Measurements from ENCODE around the gene PHLDA2.

The PHLDA2 gene

DNA sequence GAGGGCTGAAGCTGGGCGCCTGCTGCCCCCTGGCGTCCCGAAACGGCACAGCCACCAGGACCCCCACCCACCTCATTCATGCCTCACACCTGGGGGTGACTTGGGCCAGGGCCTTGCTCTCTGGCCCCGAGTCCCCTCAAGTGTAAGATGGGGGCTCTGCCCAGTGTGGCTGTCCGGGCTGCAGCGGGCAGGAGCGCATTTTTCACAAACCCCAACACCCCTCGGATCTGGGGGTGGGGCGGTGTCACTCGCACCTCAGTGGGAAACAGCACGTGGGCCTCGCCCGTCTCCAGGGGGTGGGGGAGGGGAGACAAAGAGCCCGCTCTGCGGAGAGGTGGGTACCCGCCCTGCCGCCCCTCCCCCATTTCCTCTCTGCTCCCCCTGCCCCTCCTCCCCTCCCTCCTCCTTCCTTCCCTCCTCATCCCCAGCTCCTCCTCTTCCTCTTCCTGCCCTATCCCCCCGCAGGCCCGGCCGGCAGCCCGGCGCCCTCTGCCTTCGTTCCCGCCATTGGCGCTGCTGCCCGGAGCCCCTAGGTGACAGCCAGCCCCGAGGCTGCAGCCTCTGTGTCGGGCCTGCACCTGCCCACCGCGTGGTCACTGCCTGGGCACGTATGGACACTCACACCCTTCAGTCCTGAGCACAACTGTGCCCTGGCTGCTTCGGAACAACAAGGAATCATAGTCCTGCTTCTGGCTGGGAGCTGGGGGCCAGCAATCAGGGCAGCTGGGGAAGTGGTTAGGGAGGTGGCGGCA, 36.8 kb downstream of the PHLDA2 start:
- DNase-seq, result peak; percentile 25 to 57

DNA sequence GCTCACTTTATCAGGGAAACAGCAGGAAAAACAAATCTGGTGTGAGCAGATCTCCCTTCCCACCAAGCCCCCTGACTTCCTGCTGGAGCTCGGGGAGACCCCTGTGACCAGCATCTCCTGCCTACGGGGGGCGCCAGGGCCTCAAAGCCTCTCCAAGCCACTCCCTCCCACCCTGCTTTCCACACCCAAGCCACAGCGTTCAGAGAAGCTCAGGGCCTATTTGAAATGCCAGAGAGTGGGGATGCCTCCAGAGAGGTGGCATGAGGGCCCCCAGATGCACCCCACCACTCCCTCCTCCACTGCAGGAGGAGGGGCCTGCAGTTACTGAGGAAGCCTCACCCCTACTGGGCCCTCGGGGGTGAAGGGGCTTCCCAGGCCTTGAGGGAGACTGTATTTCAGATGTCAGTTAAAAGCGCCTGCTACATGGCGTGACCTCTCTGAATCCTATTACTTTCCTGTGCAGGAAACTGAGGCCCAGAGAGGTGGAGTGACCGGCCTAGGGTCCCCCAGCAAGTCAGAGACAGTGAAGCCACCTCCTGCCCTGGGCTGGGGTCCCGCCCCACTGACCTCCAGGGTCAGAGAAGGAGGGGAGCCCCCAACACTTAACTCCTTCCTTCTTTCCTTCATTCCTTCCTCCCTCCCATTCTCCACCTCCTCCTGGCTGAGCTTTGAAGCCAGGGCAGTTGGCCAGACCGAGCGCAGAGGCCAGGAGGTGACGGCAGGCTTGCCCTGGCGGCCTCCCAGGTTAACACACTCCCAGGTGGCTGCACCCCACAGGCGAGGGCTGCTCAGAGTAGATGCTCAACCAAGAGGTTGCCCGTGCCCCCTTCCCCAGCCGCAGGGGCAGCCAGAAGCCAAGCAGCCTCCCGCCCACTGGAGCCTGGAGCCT, 37.6 kb downstream of the PHLDA2 start:
- no peak for DNase-seq

GRCh38 chr11:2890466-2891294, 38.5 kb downstream of the PHLDA2 start:
- no peak for DNase-seq

DNA sequence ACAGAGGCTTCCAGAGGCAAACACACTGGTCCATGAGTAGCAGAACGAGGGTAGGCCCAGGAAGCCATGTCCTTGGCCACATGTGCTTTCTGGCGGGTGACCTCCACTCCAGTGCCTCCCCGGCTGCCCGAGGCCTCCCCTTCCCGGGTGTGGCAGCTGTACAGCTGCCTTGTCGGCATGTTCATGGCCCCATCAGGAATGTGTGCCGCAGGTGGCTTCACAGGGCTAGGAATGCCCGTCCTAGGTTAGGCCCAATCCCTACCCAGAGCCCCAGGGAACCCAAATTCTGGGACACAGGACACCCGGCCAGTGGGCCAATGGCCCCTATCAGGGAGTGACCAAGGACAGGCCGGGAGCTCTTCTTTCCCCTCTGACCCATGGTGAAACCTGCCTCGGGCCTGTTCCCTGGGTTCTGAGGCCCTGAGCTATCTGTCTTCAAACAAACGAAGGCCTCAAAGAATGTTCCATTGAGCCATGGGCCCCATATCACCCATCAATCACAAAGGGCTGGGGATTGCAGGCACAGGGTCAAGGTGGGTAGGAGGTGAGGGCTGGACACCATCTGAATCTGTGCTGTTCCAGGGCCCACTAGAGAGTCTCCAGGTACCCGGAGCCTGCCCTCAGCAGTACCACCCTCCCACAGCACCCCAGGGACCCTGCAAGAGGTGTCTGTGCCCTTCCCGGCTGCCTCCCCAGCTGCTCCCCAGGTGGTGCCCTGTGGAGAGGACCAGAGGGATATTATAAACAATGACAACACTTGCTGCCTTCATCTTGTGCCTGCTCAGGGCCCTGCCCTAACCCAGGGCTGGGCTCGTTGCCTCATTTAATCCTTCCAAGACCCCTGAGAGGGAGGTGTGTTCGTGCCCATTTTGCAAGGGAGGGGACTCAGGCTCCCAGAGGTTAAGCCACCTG, 39.6 kb downstream of the PHLDA2 start:
- DNase-seq, result no peak

DNA sequence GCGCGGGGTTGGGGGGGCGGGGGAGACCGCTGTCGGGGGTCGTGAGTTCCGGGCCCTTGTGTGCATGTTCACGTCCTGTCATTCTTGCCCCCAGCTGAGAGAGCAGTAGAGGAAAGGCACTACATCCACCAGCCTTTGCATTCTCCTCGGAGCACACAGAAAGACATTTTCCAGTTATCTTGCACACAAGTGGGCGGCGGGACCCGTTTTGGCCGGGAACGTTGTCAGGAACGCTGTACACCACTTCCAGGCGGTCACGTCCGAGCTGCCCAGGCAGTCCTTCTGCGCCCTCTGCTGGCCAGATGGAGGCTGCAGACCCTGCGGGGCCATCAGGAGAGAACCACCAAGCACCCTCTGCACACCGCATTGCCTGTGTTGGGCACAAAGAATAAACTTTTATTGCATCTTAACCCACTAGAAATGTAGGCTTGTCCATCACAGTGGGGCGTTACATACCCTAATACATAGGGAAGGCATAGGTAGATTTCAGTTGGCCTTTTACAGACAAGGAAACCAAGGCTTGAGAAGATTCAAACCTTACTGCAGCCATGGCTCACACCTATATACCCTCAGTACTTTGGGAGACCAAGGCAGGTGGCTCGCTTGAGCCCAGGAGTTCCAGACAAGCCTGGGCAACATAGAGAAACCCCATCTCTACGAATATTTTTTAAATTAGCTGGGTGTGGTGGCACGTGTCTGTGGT, 40.8 kb downstream of the PHLDA2 start:
- DNase-seq, result peak; percentile 52 to 73

DNA sequence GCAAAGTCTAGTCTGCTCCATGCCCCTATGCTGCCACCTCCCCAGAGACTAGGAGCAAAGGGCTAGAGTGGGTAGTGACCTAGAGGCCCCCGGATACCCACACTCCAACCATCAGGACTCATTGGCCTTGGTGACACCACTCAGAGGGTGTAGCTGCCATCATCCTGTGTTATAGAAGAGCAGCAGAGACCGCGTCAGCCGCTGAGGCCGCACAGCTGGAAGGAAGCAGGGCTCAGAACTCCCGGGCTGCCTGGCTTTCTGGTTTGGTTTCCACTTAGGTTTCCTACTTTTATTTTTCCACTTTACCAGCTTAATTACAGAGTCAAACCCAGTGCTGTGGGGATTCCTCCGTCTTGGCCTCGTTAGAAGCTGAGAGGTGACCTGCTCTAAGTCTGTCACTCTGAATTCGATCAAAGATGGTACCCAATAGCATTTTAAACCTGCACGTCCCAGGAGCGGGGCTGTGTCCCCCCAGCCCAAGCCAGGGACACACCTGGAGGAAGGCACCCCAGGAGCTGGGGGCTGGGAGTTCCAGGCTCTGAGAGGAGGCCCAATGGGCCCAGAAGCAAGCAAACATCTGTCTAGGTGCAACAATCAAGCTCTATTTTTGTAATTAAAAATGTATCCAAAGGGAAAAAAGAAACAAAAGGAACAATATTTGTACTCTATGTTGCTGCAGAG, 41.6 kb downstream of the PHLDA2 start:
- no peak for DNase-seq

DNA sequence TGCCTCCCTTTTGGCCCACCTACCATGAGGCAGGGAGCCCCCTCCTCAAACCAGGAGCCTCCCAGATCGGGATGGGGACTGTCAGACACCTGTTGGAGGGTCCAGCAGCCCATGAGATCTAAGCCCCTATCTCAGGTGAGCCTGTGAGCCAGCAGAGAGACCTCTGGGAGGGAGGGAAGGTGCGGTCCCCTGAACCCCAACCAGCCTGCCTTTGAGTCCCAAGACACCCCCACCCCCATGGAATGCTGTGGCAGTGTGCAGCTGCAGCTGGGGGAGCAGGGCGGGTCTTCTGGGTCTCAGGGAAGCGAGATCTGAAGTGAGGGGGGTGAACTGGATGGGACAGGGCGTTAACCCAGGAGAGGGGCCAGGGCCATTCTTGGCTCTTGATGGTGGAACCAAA, 42.3 kb downstream of the PHLDA2 start:
- no peak for DNase-seq

GRCh38 chr11:2886191-2886894, 42.9 kb downstream of the PHLDA2 start:
- no peak for DNase-seq

GRCh38 chr11:2885678-2886081, 43.5 kb downstream of the PHLDA2 start, which contains the start of gene CDKN1C:
TSS of gene CDKN1C (minus strand) at chr11:2885775. CDS start at chr11:2885456, 319 bp downstream.
- DNase-seq, result peak; percentile 19 to 62

DNA sequence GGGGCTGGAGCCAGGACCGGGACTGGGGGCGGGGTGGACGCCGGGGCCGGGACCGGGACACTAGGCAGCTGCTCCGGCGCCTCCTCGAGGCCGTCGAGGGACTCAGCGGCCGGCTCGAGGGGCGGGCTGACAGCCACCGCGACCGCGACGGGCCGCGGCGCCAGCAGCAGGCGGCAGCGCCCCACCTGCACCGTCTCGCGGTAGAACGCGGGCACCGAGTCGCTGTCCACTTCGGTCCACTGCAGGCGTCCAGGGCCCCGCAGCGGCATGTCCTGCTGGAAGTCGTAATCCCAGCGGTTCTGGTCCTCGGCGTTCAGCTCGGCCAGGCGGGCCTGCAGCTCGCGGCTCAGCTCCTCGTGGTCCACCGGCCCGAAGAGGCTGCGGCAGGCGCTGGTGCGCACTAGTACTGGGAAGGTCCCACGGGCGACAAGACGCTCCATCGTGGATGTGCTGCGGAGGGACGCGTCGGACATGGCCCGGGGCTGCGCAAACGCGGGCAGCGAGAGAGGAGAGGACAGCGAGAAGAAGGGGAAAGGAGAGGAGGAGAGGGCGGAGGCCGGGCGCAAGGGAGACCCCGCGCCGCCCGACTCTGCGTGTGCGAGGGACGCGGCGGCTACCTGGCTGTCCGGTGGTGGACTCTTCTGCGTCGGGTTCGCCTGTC, 44.1 kb downstream of the PHLDA2 start:
- DNase-seq, result peak in 1 of 2 donors; percentile 62

- DNase-seq, result no peak
Observed at GRCh38 chr11:2883979-2884815, 45.0 kb downstream of the PHLDA2 start.

DNA sequence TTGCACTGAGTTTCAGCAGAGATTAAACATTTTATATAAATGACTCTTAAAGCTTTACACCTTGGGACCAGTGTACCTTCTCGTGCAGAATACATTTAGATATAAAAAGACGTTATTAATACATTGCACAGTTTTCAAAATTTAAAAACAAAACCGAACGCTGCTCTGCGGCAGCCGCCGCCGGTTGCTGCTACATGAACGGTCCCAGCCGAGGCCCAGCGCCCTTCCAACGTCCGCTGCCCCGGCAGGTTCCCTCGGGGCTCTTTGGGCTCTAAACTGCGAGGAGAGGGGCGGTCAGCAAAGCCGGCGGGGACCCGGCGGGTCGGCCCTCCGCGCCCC, 45.6 kb downstream of the PHLDA2 start:
- no peak for DNase-seq

- DNase-seq, result no peak
Observed at GRCh38 chr11:2882396-2883110, 46.7 kb downstream of the PHLDA2 start.

- DNase-seq, result no peak
Observed at GRCh38 chr11:2881981-2882375, 47.2 kb downstream of the PHLDA2 start.

- no peak for DNase-seq
Observed at GRCh38 chr11:2881076-2881980, 47.9 kb downstream of the PHLDA2 start.

- no peak for DNase-seq
Observed at GRCh38 chr11:2880646-2881045, 48.6 kb downstream of the PHLDA2 start.

GRCh38 chr11:2878782-2879181, 50.4 kb downstream of the PHLDA2 start:
- no peak for DNase-seq

Measured in bone marrow (tissue), 2 donors.